Measurements from ENCODE around the gene OTX1. TPM values are rescaled to one million over a fixed set of nuclear protein-coding genes. Genes with fewer than 3 reads are reported as not detected.

OTX1 gene
- 0.14 and 0.18 TPM in 2 replicates for total RNA-seq

GRCh38 chr2:63050334-63051041 is at the start of gene OTX1:
OTX1 (plus strand) TSS chr2:63050830; CDS start chr2:63052991, 2,161 bp downstream.

Measured in smooth muscle cell of bladder (primary cell).